Heart left ventricle (tissue), 16 donors: Measurements from ENCODE around the gene SLFN13. TPM values are rescaled to one million over a fixed set of nuclear protein-coding genes. Genes with fewer than 3 reads are reported as not detected.

Experiments used
- ATAC-seq, 4 donors: fragments of 200-7000 bp; cut with Tn5 transposase; one replicate each; pipeline ENCODE4 v1.9.1; 2020 to 2022; ENCODE audit warnings: moderate library complexity in 4 of 4, mild to moderate bottlenecking in 3 of 4, moderate number of reproducible peaks in 1 of 4
- DNase-seq, 5 donors: peaks; one replicate each; pipeline ENCODE4 v3.0.0-alpha.2; 2020
- H3K27ac ChIP-seq, 12 donors: fragments of 200-600 bp; sonication (generic) in 4 of 12; one replicate each; pipeline versions ENCODE4 v1.5.0 to v1.8.0; 2016 to 2022; ENCODE audit warnings: mild to moderate bottlenecking in 2 of 12
- H3K27me3 ChIP-seq, 9 donors: fragments of 200-600 bp; sonication (generic) in 2 of 9; one replicate each; pipeline versions ENCODE4 v1.5.1 to v1.8.0; 2016 to 2022; ENCODE audit warnings: mild to moderate bottlenecking in 3 of 9
- H3K36me3 ChIP-seq, 9 donors: fragments of 200-600 bp; sonication (generic) in 2 of 9; one replicate each; pipeline versions ENCODE4 v1.5.0 to v1.8.0; 2018 to 2022; ENCODE audit warnings: mild to moderate bottlenecking in 2 of 9
- H3K4me1 ChIP-seq, 12 donors: fragments of 200-600 bp; sonication (generic) in 4 of 12; one replicate each; pipeline versions ENCODE4 v1.5.0 to v1.8.0; 2016 to 2022; ENCODE audit warnings: mild to moderate bottlenecking in 3 of 12
- H3K4me3 ChIP-seq, 12 donors: fragments of 200-600 bp; sonication (generic) in 4 of 12; one replicate each; pipeline versions ENCODE4 v1.5.0 to v1.8.0; 2017 to 2022; ENCODE audit warnings: mild to moderate bottlenecking in 9 of 12, moderate library complexity in 4 of 12
- H3K9me3 ChIP-seq, 12 donors: fragments of 200-600 bp; sonication (generic) in 4 of 12; one replicate each; pipeline versions ENCODE4 v1.5.0 to v1.8.0; 2016 to 2022; ENCODE audit warnings: mild to moderate bottlenecking in 1 of 12
- CTCF ChIP-seq, 12 donors: fragments of 200-600 bp; sonication (generic) in 4 of 12; IDR thresholded peaks; one replicate each; pipeline versions ENCODE4 v1.5.0 to v1.8.0; 2018 to 2022; ENCODE audit warnings: antibody characterized with exemption in 12 of 12, mild to moderate bottlenecking in 5 of 12
- POLR2A ChIP-seq, 2 donors: fragments of 450-650 bp; IDR thresholded peaks; one replicate each; pipeline ENCODE4 v1.6.1; 2017; ENCODE audit warnings: antibody characterized with exemption in 2 of 2, mild to moderate bottlenecking in 2 of 2, moderate library complexity in 2 of 2
- WGBS, 4 donors: extraction: QIAGEN DNeasy Blood & Tissue Kit in 2 of 4; methylation state at CpG; one replicate each; pipeline versions ENCODE4 v1.1.5 to v1.1.7; 2013 to 2018; 5-methylcytosine and 5-hydroxymethylcytosine counted together
- intact Hi-C, 10 donors: fragments of 100-400 bp; cut with DNase I; formaldehyde crosslinking; loops; one replicate each; pipeline versions ENCODE4 v1.11.1 to v1.14.2; 2022
- long read RNA-seq, 3 donors: library from polyadenylated mRNA; unstranded; transcript quantifications; one replicate each; pipeline ENCODE4 v2.0.0, GENCODE V29; 2020 to 2021
- polyA plus RNA-seq, 2 donors: library from polyadenylated mRNA; stranded (reverse); fragments of 200-250 nt; gene quantifications; one replicate each; pipeline ENCODE4 v1.2.3, GENCODE V29; 2013
- total RNA-seq, 9 donors: library from RNA; depleted of rRNA in 2 of 9; stranded (reverse); fragments of >200 nt in 2 of 9; fragmentation: NEBNext Ultra II Directional in 3 of 9; extraction: Animal tissue kit (Norgen Biotek cat#: 25700) in 3 of 9; gene quantifications; one replicate each; pipeline versions ENCODE4 v1.1.0 to v1.2.4, GENCODE V29; 2016 to 2023
- donor health status: ischemic (EF 13 %, LVEDD 7.1; RV severe dilation, severe dysfunction).
- donor health status: healthy with polysubstance abuse.
- donor health status: DM: no; HTN: yes; CAD: no.
- donor health status: DM: no; HTN: no; CAD: no.
- donor health status: ischemic (EF 25% LVEDD 6.9; RV normal size, moderate dysfunction).
- donor health status: ischemic (EF 25% LVEDD 5.7; RV mildly dilated, moderate dysfunction).
- donor health status: healthy.
- donor health status: DM: yes; HTN: yes; CAD: no.
- donor health status: ischemic (EF 35%, LVEDD 5.7; RV mildly dilated, moderate dysfunction).
- donor health status: nonischemic (EF 11% LVEDD 7.7; RV severe dilation, severe dysfunction).
- donor health status: DM: yes; HTN: yes; CAD: no.
- donor health status: PGD.
- donor health status: ischemic (EF 29% LVEDD 5.4; RV normal size, mild dysfunction).
- donor health status: nonischemic (EF 23%, LVEDD 6.1; RV moderate dilation, normal function).

Gene SLFN13
- 10 to 100 TPM in 1 of 9 donors, 1 to 10 TPM in 7, under 1 TPM in 1; 0.94 to 14.8 (median 4.5) TPM for total RNA-seq
- polyA plus RNA-seq = under 1 TPM; 0.58 to 0.91 TPM
- long read RNA-seq, donor 1, partial matches to known transcripts = 0 of 2 reads
- long read RNA-seq, donor 1, other reads (novel, unspliced or antisense) = 2 of 2 reads
- long read RNA-seq, donor 2 = 0 reads
- long read RNA-seq, donor 3 = 0 reads

DNA sequence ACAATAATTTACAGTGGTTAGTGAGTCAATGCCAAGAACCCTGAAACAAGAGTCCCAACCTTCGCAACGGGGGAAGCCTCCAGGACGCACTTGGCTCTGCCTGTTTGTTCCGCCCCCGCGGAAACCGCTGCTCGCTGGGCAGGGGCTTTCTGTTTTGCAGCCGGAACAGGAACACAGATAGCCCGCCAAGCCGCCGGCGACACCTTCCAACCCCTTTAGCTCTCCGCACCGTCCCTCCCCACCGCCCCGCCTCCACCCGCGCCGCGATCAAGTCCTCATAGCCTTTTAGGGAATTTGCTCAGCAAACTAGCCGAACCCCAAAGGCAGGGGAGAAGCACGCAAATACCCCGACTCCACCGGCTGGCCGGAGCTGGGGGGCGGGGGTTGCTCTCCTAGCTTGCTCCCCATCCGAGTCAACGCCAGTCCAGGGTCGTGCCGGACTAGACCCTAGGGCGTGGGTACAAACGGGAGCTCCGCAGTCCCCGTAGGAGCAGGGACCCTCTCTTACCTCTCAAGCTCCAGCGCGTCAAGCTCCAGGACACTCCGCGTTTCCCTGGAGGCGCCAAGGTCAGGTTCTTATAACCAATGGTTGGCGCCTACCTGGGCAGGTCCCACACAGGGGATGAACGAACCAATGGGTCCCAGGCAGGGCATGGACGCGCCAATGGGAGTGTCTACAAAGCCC lies at the start of gene SLFN13:
Gene SLFN13 (minus strand): TSS at position 553 of the 685 bp plus-strand sequence. CDS start 3,086 bp downstream, outside the sequence.
- Histone ChIP-seq H3K4me1 (peaks cover 0 to 24% (median 6%) of the 10 kb centered on the region in 12 donors), H3K27me3 (peaks cover 0 to 30% (median 6%) of the 10 kb centered on the region in 9 donors), H3K36me3 (no peaks in the 10 kb centered on the region), H3K9me3 (no peaks in the 10 kb centered on the region), H3K4me3 (peak within 1 kb of the TSS; percentile 1 to 79 (median 57)), H3K27ac (peak within 1 kb of the TSS in 11 of 12 donors; percentile 35 to 86 (median 65))
- DNase-seq (peak; percentile 87 to 91 (median 88)), ATAC-seq (peak; percentile 80 to 95 (median 91))
- intact Hi-C loops = loop anchor here in 2 of 10 donors (5.0 to 10.0 kb wide), 2 partner anchors 76 to 134 kb away; partner anchors contain the start of gene SLFN11 (in 1 of the 2)
- 2 to 10% (median 4%) methylated on average over 19 to 44 of the region's 44 CpGs for WGBS, 4 donors
- no peak for TF ChIP-seq CTCF (IDR thresholded peaks at IDR 0.05)
- no peak for TF ChIP-seq POLR2A (IDR thresholded peaks at IDR 0.05)

GRCh38 chr17:35496451-35497290 lies 48.1 kb upstream of the SLFN13 start:
- Histone ChIP-seq H3K27me3 (peaks cover 21 to 90% (median 68%) of the 10 kb centered on the region in 9 donors), H3K36me3 (no peaks in the 10 kb centered on the region), H3K27ac (no peak overlapping the region), H3K4me1 (peaks cover 0 to 30% (median 1%) of the 10 kb centered on the region in 12 donors), H3K4me3 (peak overlapping the region in 5 of 12 donors; percentile 2 to 10 (median 3)), H3K9me3 (no peaks in the 10 kb centered on the region)
- ATAC-seq = no peak
- no peak for DNase-seq
- no peak for TF ChIP-seq CTCF (IDR thresholded peaks at IDR 0.05)
- no peak for TF ChIP-seq POLR2A (IDR thresholded peaks at IDR 0.05)
- WGBS, 4 donors = 19 to 32% (median 29%) methylated on average over 30 of the region's 30 CpGs
- intact Hi-C loops = no loop called here

GRCh38 chr17:35493040-35493439 lies 44.5 kb upstream of the SLFN13 start:
- DNase-seq = no peak
- no peak for TF ChIP-seq CTCF (IDR thresholded peaks at IDR 0.05)
- TF ChIP-seq POLR2A (IDR thresholded peaks at IDR 0.05) = no peak
- Histone ChIP-seq H3K27me3 (peaks cover 24 to 99% (median 88%) of the 10 kb centered on the region in 9 donors), H3K4me3 (no peak overlapping the region), H3K27ac (no peak overlapping the region), H3K4me1 (peaks cover 0 to 35% (median 4%) of the 10 kb centered on the region in 12 donors), H3K36me3 (no peaks in the 10 kb centered on the region), H3K9me3 (no peaks in the 10 kb centered on the region)
- ATAC-seq = no peak
- WGBS, 4 donors = 11 to 39% (median 13%) methylated on average over 2 of the region's 2 CpGs
- intact Hi-C loops = no loop called here
